Common myeloid progenitor, CD34-positive (primary cell): ENCODE results near the gene FAM193A.

Experiments
- CTCF ChIA-PET: fragments of 350-600 bp; sonication (Branson Sonifier 250); formaldehyde crosslinking; loops from one replicate; lab custom pipeline; 2021; ENCODE audit warnings: antibody characterized with exemption; lab: Charles Lee
- POLR2A ChIA-PET: fragments of 350-600 bp; sonication (Branson Sonifier 250); formaldehyde crosslinking; loops from one replicate; lab custom pipeline; 2021; ENCODE audit warnings: antibody characterized with exemption; lab: Charles Lee
- DNase-seq, 3 donors: peaks; one replicate each; pipeline versions ENCODE4 v3.0.0 to v3.0.0-alpha.2; 2013
- H3K27ac ChIP-seq, 2 experiments: 1 replicate in 1 of 2; 2 replicates in 1 of 2; pipeline ENCODE4 v1.7.0; 2013; ENCODE audit warnings: inconsistent platforms in 2 of 2, low read length in 2 of 2, mild to moderate bottlenecking in 2 of 2, low read depth in 1 of 2, moderate library complexity in 1 of 2; ENCODE audit not compliant: severe bottlenecking in 2 of 2, insufficient read depth in 1 of 2, poor library complexity in 1 of 2
- H3K27me3 ChIP-seq, 5 experiments: replicated peaks in 2 of 5; 1 replicate in 3 of 5; 2 replicates in 2 of 5; pipeline versions ENCODE4 v1.6.1 to v1.7.0; 2013; ENCODE audit warnings: low read length in 4 of 5, mild to moderate bottlenecking in 2 of 5, moderate library complexity in 2 of 5, inconsistent platforms in 1 of 5; ENCODE audit not compliant: insufficient read depth in 5 of 5, control insufficient read depth in 4 of 5
- H3K36me3 ChIP-seq, 4 experiments: 1 replicate in 2 of 4; 2 replicates in 2 of 4; pipeline versions ENCODE4 v1.6.1 to v1.7.0; 2013; ENCODE audit warnings: low read length in 3 of 4, control low read depth in 1 of 4, mild to moderate bottlenecking in 1 of 4; ENCODE audit not compliant: control insufficient read depth in 4 of 4, insufficient read depth in 4 of 4
- H3K4me1 ChIP-seq, 4 experiments: 1 replicate in 3 of 4; 2 replicates in 1 of 4; pipeline versions ENCODE4 v1.6.1 to v1.7.1; 2013; ENCODE audit warnings: low read length in 3 of 4, mild to moderate bottlenecking in 3 of 4, control low read depth in 1 of 4, inconsistent platforms in 1 of 4, moderate library complexity in 1 of 4; ENCODE audit not compliant: control insufficient read depth in 4 of 4, insufficient read depth in 4 of 4; ENCODE audit errors: control extremely low read depth in 1 of 4
- H3K4me3 ChIP-seq, 7 experiments: 1 replicate in 4 of 7; 2 replicates in 3 of 7; pipeline versions ENCODE4 v1.5.1 to v1.7.0; 2013; ENCODE audit warnings: mild to moderate bottlenecking in 7 of 7, low read length in 6 of 7, moderate library complexity in 6 of 7, inconsistent platforms in 2 of 7, low read depth in 2 of 7, control low read depth in 1 of 7; ENCODE audit not compliant: insufficient read depth in 4 of 7, control insufficient read depth in 1 of 7; ENCODE audit errors: extremely low read depth in 1 of 7
- H3K9me3 ChIP-seq, 5 experiments: 1 replicate in 4 of 5; 2 replicates in 1 of 5; pipeline versions ENCODE4 v1.6.1 to v1.7.1; 2013; ENCODE audit warnings: low read length in 4 of 5, mild to moderate bottlenecking in 2 of 5, inconsistent platforms in 1 of 5, low read depth in 1 of 5, moderate library complexity in 1 of 5; ENCODE audit not compliant: control insufficient read depth in 4 of 5, insufficient read depth in 2 of 5; ENCODE audit errors: control extremely low read depth in 1 of 5
- WGBS: methylation state at CpG from one replicate; pipeline ENCODE4 v1.1.5; 2013; ENCODE audit not compliant: insufficient coverage; 5-methylcytosine and 5-hydroxymethylcytosine counted together

Gene FAM193A

DNA sequence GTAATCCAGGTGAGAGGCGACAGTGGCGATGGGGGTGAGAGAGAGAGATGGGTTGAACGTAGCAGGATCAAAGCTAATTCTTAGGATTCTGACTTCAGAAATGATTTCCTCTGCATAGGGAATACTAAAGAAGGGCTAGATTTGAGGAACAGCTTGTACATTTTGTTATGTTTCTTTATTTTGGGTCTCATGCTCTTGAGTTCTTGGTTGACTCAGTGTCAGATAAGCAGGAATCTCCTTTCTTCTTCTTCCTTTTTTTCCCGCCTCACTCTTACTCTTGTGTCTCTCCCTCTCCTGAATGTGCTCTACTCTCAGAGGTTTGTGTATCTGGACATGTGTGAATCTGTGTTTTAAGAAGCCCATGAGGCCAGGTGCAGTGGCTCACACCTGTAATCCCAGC, 36.4 kb downstream of the FAM193A start:
- Histone ChIP-seq H3K4me1 (peaks cover 2 to 55% (median 45%) of the 10 kb centered on the region in 4 experiments), H3K36me3 (peaks cover 0 to 3% (median 0%) of the 10 kb centered on the region in 4 experiments), H3K27me3 (no peaks in the 10 kb centered on the region), H3K4me3 (no peak overlapping the region), H3K27ac (no peak overlapping the region), H3K9me3 (no peaks in the 10 kb centered on the region)
- CTCF ChIA-PET: interaction anchor here (0.7 to 1.0 kb wide), 2 partner anchors 11 to 114 kb away, joined by 3 read pairs; no protein-coding TSS in a partner anchor
- WGBS: 96% methylated on average over 3 of the region's 4 CpGs
- no peak for DNase-seq
- POLR2A ChIA-PET: no interaction called here

DNA sequence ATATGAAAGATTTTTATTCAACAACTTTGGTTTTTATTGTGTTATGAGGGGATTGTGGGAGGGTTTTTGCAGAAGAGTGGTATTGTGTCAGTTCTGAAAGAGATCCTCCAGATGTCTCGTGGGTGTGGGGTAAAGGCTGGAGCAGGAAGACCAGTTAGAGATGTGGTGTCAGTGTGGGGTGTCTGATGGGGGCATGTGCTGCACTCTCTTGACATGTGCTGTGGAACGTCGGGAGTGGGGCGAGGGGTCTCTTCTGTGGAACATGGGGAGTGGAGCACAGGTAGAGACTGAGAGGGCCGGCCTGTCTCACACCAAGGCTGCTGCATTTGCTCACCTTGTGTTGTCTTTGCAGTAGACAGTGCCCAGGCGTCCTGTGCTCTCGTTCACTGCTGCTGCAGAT, 37.6 kb downstream of the FAM193A start:
- 88% methylated on average over 4 of the region's 7 CpGs for WGBS
- no peak overlapping the region for H3K27ac ChIP-seq

DNA sequence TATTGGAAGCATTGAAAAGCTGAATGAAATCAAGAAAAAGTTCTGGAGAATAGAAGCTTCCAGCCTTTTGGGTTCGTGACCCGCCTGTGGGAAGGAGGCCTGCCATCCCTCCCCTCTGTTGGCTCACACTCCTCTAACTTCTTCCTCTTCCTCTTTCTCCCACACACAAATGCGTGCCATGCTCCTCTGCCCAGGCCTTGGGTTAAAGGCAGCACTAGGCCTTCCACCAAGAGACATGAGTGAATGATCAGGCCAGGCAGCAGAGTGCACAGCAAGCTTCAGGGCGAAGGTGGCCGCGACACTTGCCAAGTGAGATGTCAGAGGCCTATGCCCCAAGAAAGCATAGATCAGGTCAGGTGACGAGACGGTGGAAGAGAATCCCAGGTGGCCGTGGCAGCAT, 38.4 kb downstream of the FAM193A start:
- Histone ChIP-seq H3K27me3 (no peaks in the 10 kb centered on the region), H3K9me3 (no peaks in the 10 kb centered on the region), H3K4me1 (peaks cover 2 to 51% (median 43%) of the 10 kb centered on the region in 4 experiments), H3K36me3 (peaks cover 0 to 3% (median 0%) of the 10 kb centered on the region in 4 experiments), H3K27ac (no peak overlapping the region), H3K4me3 (no peak overlapping the region)
- CTCF ChIA-PET: no interaction called here
- POLR2A ChIA-PET: interaction anchor here (0.6 kb wide), 1 partner anchor 52 kb away, joined by 4 read pairs; no protein-coding TSS in a partner anchor
- WGBS: 73% methylated on average over 9 of the region's 9 CpGs
- peak; percentile 25 to 54 (median 50) for DNase-seq

More for the DNA sequence above, 37.6 kb downstream of the FAM193A start:
- Histone ChIP-seq H3K27me3 (no peaks in the 10 kb centered on the region), H3K4me3 (no peak overlapping the region), H3K4me1 (peaks cover 2 to 55% (median 45%) of the 10 kb centered on the region in 4 experiments), H3K36me3 (peaks cover 0 to 3% (median 0%) of the 10 kb centered on the region in 4 experiments), H3K9me3 (no peaks in the 10 kb centered on the region)
- ChIA-PET CTCF (no interaction called here), POLR2A (interaction anchor here (0.6 kb wide), 1 partner anchor 53 kb away, joined by 4 read pairs; no protein-coding TSS in a partner anchor)
- DNase-seq: peak in 1 of 3 donors; percentile 13

DNA sequence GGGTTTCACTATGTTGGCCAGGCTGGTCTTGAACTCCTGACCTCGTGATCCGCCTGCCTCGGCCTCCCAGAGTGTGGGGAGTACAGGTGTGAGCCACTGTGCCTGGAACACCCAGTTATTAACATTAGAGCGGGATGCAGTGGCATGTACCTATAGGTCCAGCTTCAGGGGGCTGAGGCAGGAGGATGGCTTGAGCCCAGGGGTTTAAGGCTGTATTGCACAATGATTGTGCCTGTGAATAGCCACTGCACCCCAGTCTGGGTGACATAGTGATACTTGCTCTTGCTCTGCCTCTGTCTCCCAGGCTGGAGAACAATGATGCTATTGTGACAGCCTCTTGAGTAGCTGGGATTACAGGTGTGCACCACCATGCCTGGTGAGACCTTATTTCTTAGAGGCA, 39.8 kb downstream of the FAM193A start:
- ChIA-PET POLR2A (interaction anchor here (0.6 kb wide), 2 partner anchors 13 to 90 kb away, joined by 3 to 4 read pairs; no protein-coding TSS in a partner anchor), CTCF (interaction anchor here (1.2 kb wide), 1 partner anchor 27 kb away, joined by 3 read pairs; no protein-coding TSS in a partner anchor)
- Histone ChIP-seq H3K4me3 (no peak overlapping the region), H3K27me3 (no peaks in the 10 kb centered on the region), H3K4me1 (peaks cover 2 to 37% (median 30%) of the 10 kb centered on the region in 4 experiments), H3K27ac (no peak overlapping the region), H3K9me3 (no peaks in the 10 kb centered on the region), H3K36me3 (peaks cover 0 to 8% (median 1%) of the 10 kb centered on the region in 4 experiments)
- WGBS: 98% methylated on average over 4 of the region's 4 CpGs
- no peak for DNase-seq

DNA sequence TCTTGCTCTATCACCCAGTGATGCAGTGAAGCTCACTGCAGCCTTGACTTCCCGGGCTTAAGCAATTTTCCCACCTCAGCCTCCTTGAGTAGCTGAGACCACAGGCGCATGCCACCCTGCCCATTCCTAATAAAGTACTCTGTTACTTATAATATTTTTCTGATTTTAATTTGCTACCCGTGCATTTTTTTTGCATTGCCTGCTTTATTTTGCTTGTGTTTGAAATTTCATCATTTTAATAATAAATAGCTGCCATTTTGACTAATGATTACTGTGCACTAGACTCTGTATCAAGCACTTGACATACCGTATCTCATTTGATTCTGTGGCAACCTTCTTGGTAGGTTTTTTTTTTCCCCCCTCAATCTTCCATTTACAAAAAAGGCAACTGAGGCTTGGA, 41.7 kb downstream of the FAM193A start:
- Histone ChIP-seq H3K4me3 (no peak overlapping the region), H3K4me1 (peaks cover 2 to 29% (median 22%) of the 10 kb centered on the region in 4 experiments), H3K36me3 (peaks cover 0 to 8% (median 1%) of the 10 kb centered on the region in 4 experiments), H3K27me3 (no peaks in the 10 kb centered on the region), H3K27ac (no peak overlapping the region), H3K9me3 (no peaks in the 10 kb centered on the region)
- ChIA-PET POLR2A (interaction anchor here (0.5 kb wide), 1 partner anchor 170 kb away, joined by 6 read pairs; no protein-coding TSS in a partner anchor), CTCF (interaction anchor here (0.8 to 1.1 kb wide), 2 partner anchors 8 to 140 kb away, joined by 3 read pairs; no protein-coding TSS in a partner anchor)
- 100% methylated on average over 1 of the region's 4 CpGs for WGBS
- no peak for DNase-seq

DNA sequence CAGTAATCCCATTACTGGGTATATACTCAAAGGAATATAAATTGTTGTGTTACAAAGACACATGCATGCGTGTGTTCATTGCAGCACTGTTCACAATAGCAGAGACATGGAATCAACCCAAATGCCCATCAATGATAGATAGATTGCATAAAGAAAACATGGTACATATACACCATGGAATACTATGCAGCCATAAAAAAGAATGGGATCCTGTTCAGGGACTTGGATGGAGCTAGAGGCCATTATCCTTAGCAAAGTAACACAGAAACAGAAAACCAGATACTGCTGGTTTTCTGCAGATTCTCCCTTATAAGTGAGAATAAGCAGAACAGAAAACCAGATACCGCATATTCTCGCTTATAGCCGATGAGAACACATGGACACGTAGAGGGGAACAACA, 43.5 kb downstream of the FAM193A start:
- no peak overlapping the region for H3K27ac ChIP-seq
- no peaks in the 10 kb centered on the region for H3K27me3 ChIP-seq
- no peaks in the 10 kb centered on the region for H3K9me3 ChIP-seq
- WGBS: 100% methylated on average over 4 of the region's 5 CpGs
- ChIA-PET POLR2A (no interaction called here), CTCF (interaction anchor here (1.1 kb wide), 1 partner anchor 20 kb away, joined by 3 read pairs; no protein-coding TSS in a partner anchor)
- DNase-seq: no peak
- peaks cover 0 to 8% (median 1%) of the 10 kb centered on the region in 4 experiments for H3K36me3 ChIP-seq
- H3K4me1 ChIP-seq: peaks cover 0 to 15% (median 6%) of the 10 kb centered on the region in 4 experiments
- H3K4me3 ChIP-seq: no peak overlapping the region

DNA sequence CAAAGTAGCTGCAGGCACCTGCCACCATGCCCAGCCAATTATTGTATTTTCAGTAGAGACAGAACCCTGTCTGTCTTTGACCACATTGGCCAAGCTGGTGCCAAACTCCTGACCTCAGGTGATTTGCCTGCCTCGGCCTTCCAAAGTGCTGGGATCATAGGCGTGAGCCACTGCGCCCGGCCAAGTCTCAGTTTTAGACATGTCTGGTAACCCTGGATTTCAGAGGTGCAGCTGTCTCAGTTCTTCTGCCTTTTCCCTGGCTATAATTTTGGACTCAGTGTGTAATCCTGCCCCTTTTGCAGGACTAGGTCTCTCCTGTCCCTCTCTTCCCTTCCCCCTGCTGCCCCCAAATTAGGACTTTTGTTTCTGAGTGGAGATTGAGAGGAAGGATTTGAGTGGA, 46.6 kb downstream of the FAM193A start:
- no peak for DNase-seq
- peaks cover 0 to 23% (median 5%) of the 10 kb centered on the region in 4 experiments for H3K4me1 ChIP-seq
- H3K36me3 ChIP-seq: peaks cover 0 to 5% (median 1%) of the 10 kb centered on the region in 4 experiments
- 98% methylated on average over 4 of the region's 4 CpGs for WGBS
- ChIA-PET CTCF (interaction anchor here (0.6 kb wide), 1 partner anchor 10 kb away, joined by 3 read pairs; no protein-coding TSS in a partner anchor), POLR2A (no interaction called here)
- no peaks in the 10 kb centered on the region for H3K9me3 ChIP-seq
- no peak overlapping the region for H3K4me3 ChIP-seq
- no peaks in the 10 kb centered on the region for H3K27me3 ChIP-seq
- H3K27ac ChIP-seq: no peak overlapping the region
